ENCODE measurements around the gene YIPF5. TPM values are rescaled to one million over a fixed set of nuclear protein-coding genes. Genes with fewer than 3 reads are reported as not detected.

Gene YIPF5
- total RNA-seq, 4 donors from 2014 or later = 29.6 to 47.9 (median 39.8) TPM

DNA sequence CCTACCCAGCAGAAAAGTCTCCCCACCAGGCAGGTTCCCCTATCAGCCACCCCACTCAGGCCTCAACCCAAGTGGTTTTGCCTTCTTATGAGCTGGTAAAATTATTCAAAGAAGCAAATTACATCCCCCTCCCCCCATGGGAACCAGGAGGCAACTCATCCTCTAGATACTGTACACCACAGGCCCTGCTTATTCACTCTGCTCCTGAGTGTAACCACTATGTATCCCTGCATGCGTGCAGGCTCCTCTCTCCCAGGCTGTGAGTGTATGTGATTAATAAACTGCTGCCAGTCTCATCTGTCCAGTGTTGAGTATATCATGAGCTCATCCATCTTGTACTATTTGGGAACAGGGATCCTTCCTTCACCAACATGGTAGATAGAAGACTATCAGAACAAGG is 8.8 kb upstream of the YIPF5 start:
- TF ChIP-seq, protein P1, sequence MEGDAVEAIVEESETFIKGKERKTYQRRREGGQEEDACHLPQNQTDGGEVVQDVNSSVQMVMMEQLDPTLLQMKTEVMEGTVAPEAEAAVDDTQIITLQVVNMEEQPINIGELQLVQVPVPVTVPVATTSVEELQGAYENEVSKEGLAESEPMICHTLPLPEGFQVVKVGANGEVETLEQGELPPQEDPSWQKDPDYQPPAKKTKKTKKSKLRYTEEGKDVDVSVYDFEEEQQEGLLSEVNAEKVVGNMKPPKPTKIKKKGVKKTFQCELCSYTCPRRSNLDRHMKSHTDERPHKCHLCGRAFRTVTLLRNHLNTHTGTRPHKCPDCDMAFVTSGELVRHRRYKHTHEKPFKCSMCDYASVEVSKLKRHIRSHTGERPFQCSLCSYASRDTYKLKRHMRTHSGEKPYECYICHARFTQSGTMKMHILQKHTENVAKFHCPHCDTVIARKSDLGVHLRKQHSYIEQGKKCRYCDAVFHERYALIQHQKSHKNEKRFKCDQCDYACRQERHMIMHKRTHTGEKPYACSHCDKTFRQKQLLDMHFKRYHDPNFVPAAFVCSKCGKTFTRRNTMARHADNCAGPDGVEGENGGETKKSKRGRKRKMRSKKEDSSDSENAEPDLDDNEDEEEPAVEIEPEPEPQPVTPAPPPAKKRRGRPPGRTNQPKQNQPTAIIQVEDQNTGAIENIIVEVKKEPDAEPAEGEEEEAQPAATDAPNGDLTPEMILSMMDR (IDR thresholded peaks at IDR 0.05; ENCODE audit: low read depth) = no peak

DNA sequence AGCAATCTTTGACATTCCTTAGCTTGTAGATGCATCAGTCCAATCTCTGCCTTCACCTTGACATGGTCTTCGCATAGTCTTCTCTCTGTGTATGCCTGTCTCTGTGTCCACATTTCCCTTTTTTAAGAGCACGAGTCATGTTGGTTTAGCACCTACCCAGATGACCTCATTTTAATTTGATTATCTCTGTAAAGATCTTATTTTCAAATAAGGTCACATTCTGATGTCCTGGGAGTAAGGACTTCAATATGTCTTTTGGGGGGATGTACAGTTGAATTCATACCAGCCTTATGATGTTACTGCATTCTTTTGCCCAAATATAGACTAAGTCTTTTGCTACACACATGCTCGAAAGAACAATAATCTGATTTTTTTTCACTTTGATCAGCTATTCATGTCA is 7.1 kb upstream of the YIPF5 start:
- TF ChIP-seq, protein P1 (IDR thresholded peaks at IDR 0.05; ENCODE audit: low read depth) = no peak

DNA sequence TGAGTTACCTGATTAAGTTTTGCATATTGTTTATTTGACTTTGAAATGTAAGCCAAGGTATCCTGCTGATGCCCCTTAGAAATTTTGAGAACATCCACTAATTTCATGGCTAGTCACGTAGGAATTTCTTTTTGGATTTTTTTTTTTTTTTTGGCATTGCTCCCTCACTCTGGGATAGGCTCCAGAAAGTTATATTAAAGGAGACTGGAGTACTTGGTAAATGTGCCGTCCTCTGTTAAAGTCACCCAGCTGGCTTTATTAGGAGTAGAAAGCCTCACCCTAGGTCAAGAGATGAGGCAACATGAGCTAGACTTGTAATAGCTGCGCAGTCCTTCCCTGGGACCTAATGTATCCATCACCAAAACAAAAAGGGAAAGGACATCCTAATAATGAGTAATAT is 3.3 kb upstream of the YIPF5 start:
- TF ChIP-seq, protein P1 (IDR thresholded peaks at IDR 0.05; ENCODE audit: low read depth) = no peak

DNA sequence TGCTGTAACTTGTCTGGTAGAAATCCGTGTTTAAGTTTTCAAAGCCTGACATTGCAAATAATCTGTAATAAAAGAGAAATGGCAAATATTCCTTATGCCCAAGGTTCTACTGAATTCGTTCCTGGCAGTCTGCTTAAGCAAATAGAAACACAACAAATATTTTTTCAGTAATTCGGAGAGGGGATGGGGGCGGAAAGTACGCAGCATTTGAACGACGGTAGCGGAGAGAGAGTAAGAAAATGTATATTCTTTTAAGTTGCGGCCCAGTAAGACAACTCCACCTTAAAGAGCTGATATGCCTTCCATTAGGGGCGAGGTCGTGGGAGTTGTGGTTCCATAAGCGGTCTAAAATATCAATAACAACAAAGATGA is 569 bp downstream of the YIPF5 start:
- TF ChIP-seq, protein P1 (IDR thresholded peaks at IDR 0.05; ENCODE audit: low read depth) = no peak

DNA sequence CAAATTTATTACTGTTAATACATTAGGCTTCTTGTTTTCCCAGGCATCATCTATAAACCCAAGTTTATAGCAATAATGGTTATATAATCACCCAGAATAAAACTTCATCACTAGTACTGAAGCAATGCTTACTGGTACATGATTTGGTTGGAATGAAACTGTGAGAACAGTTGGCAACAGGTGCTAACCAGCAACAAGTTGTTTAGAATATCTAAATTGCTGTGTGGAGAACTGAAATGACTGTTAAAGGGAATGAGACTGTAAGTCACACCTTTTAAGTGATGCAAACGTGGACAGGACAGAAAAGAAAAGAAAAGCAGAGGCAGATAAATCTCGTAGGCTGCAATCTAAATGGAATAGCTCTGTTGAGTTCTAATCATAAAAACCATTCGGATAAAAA is 2.5 kb downstream of the YIPF5 start:
- TF ChIP-seq, protein P1 (IDR thresholded peaks at IDR 0.05; ENCODE audit: low read depth) = no peak

DNA sequence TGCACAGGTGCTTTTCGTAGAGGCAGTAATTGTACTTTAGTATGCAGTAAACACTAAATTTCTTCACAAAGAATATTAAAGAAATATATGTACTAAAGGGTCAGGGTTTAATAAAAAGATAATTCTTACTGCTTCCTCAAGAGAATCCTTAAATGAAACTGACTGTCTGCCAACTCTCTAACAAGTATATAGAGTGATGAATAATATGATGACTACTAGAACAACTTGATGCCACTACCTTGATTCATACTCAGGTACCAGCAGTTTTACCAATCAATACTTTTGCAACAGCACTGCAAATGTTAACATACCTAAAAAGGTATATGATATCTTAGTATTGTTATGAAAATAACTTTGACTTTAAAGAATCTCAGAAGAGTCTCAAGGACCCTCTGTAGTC is 3.8 kb downstream of the YIPF5 start:
- TF ChIP-seq, protein P1 (IDR thresholded peaks at IDR 0.05; ENCODE audit: low read depth) = no peak

DNA sequence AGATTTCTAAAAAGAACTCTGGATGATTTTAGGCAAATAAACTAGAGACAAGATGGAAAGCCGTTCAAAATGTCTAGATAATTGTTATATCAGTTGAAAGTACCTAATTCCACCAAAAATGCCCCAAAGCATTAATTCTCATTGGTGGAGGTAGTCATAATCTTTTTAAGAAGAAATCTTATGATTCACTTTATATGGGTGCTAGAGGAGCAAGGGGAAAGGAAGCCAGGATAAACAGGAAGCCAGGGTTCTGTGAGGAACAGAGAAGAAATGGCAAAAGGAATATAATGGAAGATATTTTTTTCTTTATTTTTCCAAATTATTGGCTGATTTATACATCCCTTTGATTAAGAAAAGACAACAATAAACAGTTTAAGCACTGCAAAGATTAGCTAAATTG is 7.8 kb downstream of the YIPF5 start:
- TF ChIP-seq, protein P1 (IDR thresholded peaks at IDR 0.05; ENCODE audit: low read depth) = no peak

Data from subcutaneous adipose tissue (tissue), 4 donors.